Gastrocnemius medialis (tissue), 4 donors: ENCODE measurements around the gene DISP2.

ENCODE experiments used
- POLR2A ChIP-seq, 2 donors: fragments of 450-650 bp; IDR thresholded peaks; one replicate each; pipeline ENCODE4 v1.6.1; 2017; ENCODE audit warnings: antibody characterized with exemption in 2 of 2, mild to moderate bottlenecking in 2 of 2, moderate library complexity in 2 of 2
- TF ChIP-seq, protein P1 (sequence below), 5 experiments: fragments of 450-650 bp in 3 of 5; fragments of 200-600 bp in 2 of 5; sonication (generic) in 2 of 5; IDR thresholded peaks in 4 of 5; conservative IDR thresholded peaks in 1 of 5; 1 replicate in 4 of 5; 2 replicates in 1 of 5; pipeline ENCODE4 v1.5.1; 2016 to 2019; ENCODE audit warnings: antibody characterized with exemption in 5 of 5, mild to moderate bottlenecking in 3 of 5, moderate library complexity in 3 of 5

DNA sequence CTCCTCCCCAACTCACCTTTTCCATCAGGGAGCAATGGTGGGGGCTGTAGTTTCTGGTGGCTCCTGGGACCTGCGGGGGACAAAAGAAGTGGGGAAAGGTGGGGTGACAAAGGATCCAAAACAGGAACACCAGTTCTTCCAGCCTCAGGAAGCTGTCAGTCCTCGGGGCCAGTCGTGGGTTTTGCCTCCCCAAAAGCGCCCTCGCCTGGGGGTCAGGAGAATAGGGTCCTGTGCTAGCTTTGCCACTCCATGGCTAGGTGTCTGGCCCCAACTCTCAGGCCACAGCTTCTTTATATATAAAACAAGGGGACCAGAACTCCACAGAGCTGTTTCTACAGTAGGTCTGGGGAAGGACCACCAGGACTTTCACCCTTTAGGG, 21.3 kb upstream of the DISP2 start:
- TF ChIP-seq, protein P1, sequence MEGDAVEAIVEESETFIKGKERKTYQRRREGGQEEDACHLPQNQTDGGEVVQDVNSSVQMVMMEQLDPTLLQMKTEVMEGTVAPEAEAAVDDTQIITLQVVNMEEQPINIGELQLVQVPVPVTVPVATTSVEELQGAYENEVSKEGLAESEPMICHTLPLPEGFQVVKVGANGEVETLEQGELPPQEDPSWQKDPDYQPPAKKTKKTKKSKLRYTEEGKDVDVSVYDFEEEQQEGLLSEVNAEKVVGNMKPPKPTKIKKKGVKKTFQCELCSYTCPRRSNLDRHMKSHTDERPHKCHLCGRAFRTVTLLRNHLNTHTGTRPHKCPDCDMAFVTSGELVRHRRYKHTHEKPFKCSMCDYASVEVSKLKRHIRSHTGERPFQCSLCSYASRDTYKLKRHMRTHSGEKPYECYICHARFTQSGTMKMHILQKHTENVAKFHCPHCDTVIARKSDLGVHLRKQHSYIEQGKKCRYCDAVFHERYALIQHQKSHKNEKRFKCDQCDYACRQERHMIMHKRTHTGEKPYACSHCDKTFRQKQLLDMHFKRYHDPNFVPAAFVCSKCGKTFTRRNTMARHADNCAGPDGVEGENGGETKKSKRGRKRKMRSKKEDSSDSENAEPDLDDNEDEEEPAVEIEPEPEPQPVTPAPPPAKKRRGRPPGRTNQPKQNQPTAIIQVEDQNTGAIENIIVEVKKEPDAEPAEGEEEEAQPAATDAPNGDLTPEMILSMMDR (IDR thresholded peaks at IDR 0.05 in 4 of 5, conservative IDR thresholded peaks at IDR 0.05 in 1 of 5): no peak
- TF ChIP-seq POLR2A (IDR thresholded peaks at IDR 0.05): no peak
